GM18868 (cell line): ENCODE results near the gene IKZF1.
"Not testable (repeated sequence)": the region's sequence is repeated elsewhere in the genome, so short reads cannot be mapped to it uniquely, and the experiment has no call there.

Experiments used
- ATAC-seq: cut with Tn5 transposase; IDR thresholded peaks from one replicate; pipeline ENCODE4 v1.9.1; 2021; ENCODE audit warnings: mild to moderate bottlenecking, moderate library complexity; ENCODE audit not compliant: unreplicated experiment

IKZF1 gene

DNA sequence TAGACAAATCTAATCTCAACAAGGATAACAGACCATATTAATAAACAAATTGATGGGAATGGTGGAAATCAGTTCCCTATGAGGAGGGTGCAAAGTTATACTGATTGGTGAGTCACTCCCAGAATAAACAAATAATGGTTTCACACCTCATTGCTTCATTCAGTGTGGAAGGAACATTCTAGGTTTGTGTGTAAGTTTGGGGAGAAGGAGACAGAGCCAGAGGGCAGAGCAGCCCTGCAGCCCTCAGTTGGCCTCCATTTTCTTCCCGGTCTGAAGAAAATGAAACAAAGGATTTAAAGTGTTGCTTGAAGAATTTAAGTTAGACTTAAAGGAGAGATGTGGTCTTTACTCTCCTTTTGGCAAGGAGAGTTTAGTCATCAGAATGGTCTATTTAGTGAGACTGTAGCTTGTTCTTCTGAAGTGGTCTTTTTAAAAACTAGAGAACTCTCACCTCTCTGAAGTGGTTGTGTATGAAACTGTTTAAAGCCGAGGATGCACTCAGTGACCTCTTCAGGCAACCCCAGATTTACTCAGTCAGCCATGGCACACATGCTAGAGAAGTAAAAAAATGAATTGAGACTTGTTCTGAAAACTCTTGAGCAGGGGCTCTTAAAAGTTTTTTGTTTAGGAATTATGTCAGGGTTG is 27.2 kb downstream of the IKZF1 start:
- ATAC-seq: peak; percentile 60

DNA sequence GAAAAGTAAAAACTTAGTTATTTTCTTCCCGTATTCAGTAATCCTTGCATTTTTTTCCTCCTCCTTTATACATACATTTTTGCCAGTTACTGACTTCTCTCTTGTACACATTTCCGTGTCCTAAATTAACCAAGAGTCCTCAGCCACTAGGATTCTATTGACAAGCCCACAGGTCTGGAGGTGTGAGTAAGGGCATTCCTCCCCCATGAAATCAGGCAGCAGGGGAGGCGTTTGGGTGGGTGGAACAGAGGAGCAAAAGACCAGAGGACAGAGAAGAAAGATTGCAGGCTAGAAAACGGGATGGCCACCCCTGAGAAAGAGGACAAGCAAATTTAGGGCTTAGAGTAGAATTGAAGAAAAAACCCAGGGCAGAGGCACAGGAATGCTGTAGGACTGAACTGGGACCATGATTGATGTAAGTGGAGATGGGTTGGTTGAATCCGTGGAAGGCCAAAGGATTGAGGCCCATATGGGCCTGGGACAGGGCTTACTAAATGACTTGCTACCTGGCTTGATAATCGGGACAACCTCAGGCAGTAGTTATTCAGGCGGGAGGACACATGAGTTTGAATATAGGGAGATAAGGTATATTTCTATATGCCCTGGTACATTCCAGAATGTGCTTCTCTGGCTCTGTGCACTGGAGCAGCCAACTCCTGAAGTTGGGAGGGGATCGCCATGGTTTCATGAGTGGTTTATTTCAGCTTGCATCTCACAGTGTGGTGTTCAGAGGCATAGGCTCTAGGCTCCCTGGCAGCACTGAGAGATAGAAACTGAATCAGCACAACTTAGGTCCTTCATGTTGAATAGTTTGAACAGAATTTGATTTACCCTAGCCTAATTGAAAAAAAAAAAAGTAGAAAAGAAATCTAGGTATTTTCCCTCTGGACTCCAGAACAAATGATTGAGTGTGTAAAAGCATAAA is 28.0 kb downstream of the IKZF1 start:
- no peak for ATAC-seq

DNA sequence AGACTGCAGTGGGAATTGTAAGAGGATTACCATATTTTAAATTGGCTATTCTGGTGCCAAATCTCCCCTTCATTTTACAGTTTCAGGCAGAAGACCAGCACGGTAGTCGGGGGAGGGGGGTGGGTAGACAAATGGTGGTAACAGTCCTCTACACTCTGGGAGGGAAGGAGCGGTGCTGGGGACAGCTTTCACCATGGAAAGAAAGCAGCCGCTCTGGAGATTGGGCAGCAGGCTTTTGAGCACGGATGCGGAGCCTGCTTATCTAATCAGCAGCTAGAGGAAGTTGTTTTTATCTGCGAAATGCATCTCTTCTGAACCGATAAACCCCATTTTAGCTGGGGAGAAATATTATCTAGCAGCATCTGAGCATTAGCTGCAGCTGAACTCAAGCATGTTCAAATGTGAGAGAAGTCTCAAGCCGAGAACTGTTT is 28.7 kb downstream of the IKZF1 start:
- no peak for ATAC-seq

DNA sequence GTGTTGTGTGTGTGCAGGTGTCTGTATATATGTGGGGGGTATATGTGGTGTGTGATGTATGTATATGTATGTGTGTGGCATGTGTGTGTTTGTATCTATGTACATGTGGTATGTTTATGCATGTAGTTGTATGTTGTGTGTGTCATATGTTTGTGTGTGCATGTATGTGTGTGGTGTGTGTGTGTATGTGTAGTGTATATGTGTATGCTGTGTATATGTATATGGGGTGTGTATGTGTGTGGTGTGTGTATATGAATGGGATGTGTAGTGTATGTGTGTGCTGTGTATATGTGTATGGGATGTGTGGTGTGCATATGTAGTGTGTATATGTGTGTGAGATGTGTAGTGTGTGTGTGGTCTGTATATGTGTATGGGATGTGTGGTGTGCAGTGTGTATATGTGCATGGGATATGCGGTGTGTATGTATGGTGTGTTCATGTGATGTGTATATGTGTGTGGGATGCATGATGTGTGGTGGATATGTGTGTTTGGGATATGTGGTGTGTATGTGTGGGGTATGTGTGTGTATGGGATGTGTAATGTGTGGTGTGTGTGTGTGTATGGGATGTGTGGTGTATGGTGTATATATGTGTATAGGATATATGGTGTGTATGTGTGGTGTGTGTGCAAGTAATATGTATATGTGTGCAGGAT is 30.0 kb downstream of the IKZF1 start:
- no peak for ATAC-seq

DNA sequence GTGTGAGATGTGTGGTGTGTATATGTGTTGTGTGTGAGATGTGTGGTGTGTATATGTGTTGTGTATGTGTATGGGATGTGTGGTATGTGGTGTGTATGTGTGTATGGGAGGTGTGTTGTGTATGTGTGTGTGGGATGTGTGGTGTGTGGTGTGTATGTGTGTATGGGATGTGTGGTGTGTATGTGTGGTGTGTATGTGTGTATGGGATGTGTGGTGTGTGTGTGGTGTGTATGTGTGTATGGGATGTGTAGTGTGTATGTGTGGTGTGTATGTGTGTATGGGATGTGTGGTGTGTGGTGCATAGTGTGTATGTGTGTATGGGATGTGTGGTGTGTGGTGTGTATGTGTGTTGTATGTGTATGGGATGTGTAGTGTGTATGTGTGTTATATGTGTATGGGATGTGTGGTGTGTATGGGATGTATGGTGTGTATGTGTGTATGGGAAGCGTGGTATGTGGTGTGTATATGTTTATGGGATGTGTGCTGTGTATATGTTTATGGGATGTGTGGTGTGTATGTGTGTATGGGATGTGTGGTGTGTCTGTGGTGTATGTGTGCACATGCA is 30.8 kb downstream of the IKZF1 start:
- ATAC-seq: no peak

DNA sequence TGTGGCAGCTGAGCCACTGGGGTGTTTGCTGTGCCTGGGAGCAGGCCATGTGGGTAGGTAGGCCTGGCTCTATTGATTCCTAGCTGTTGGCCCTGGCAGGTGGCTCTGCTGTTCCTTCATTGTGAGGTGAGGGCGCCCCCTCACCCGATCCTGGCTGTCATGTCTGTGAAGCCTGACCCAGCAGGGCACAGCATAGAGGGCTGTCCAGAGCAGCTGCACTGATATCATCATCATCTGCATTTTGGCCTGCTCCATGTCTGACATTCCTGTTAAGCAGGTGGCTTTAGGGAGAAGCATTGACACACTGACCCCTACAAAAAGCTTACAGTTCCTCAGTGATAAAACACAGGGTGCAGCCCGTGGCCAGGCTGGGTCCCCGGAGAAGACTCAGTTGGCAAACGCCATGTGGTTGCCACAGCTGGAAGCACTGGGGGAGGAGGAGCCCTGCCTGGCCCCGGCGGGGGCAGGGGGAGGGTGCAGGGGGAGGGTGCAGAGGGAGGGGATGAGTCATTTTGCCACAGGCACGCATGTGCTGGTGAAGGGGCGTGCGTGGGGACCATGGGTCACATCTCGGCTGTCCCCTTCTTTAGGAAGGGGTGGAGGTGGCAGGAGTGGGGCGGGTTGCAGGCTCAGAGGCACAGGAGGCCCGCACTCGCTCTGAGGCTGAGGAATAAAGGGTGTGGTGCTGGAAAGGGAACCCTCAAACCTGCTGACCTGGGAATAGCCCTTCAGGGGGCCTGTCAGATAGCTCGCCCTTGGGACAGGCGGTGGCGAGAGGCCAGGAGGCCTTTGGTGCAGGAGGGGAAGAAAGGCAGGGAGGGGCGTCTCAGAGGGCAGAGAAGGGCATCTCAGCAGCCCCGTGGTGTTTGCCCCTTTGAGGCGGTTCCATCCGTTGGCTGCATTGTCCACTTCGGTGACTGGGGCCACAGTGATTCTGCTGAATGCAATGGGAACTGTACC is 31.6 kb downstream of the IKZF1 start:
- peak; percentile 37 for ATAC-seq

DNA sequence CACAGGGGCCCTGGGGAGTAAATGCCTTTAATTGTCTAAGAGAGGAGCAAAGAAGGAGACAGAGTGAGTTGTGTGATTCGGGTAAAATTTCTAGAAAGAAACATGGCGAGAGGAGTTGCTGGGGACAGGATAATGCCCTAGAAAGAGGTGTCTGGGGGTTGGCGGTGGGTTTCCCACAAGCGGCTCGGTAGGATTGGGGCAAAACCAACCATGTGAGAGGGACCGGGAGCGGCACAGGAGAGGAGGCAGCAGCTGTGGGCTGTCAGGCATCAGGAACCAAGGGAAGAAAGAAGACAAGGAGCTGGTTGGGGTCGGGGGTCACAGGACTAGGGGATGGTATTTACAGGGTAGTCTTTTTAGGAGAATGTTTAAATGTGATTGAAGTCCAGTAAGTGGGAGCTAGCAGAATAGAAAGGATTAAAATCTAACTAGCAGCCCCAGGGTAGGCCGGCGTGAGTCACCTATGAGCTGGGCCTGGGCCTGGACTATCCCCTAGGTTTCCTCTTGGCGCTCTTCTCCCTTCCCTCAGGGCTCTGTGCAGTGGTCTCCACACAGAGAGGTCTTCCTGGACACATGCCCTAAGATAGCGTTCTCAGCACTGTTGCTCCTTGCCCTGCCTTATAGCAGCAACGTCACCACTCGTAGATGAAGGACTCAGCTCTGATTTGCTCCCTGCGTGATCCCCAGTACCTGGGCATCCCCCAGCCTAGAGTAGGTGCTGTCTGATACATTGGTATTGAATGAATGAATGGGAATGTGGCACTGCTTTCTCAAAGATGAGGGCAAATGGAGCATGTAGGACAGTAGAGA is 32.6 kb downstream of the IKZF1 start:
- no peak for ATAC-seq

DNA sequence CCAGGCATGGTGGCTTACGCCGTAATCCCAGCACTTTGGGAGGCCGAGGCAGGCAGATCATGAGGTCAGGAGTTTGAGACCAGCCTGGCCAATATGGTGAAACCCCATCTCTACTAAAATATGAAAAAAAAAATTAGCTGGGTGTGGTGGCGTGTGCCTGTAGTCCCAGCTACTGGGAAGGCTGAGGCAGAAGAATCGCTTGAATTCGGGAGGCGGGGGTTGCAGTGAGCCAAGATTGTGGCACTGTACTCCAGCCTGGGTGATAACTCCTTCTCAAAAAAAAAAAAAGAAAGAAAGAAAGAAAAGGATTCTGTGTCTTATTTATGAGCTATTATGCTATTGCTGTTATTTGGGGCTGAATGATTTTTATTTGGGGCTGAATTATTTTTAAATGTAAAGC is 35.0 kb downstream of the IKZF1 start:
- ATAC-seq: not testable (repeated sequence)

DNA sequence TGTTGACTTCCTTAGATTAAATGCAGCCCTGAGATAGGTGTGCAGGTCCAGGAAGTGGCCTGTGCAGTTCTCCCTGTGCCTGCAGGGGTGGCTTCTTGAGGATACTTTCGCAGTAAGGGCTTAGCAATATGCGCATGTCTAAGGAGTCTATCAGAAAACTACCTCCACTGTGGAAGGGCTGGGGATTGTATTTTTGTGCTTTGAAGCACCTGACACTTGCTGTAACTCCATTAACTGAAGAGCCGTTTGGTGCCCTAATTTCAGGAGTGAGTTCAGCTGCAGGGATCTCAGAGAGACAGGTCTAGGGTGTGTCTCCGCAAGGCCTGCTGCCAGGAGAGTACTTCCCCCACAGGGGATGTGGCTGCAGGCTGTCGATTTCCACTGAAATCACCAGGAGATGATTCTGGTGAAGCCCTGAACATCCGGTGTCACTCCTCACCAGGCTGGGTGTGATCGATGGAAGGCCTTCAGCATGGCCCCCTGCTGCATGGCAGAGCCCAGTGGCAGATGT is 35.5 kb downstream of the IKZF1 start:
- ATAC-seq: peak; percentile 25

DNA sequence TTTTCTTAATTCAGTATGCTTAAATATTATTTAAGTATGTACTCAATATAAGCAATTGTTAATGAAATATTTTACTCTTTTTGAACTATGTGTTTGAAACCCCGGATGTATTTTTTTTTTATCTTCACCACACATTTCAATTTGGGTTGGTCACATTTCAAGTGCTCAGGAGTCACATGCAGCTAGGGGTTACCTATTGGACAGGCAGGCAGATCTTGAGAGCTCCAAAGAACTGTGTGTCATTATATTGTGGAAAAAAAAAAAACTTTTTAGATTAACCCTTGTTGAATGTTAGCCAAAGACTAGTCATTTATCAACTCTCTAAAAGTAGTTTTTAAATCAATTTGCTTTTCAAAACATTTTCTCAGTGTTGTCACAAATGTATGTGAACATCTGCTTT is 37.2 kb downstream of the IKZF1 start:
- no peak for ATAC-seq

DNA sequence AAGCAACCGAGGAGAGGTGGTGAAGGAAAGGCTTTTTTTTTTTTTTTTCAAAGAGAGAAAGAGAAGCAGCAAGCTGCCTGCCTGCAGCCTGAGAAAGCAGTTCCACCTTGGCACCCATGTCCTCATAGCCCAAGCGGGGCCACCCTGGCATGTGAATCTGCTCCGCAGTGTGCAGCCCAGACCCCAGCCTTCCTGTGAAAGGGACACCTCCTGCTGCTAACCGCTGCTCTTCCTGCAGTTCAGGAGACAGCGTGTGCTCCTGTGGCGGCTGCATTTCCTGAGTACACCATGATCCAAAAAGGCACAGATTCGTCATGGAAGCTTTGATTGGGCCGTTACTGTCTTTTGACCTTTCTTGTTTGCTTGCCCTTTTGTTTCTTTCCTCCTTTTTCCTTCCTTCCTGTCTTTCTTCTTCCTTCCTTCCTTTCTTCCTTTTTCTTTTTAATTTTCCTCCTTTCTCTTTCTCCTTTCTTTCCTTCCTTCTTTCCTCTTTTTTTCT is 38.1 kb downstream of the IKZF1 start:
- no peak for ATAC-seq

DNA sequence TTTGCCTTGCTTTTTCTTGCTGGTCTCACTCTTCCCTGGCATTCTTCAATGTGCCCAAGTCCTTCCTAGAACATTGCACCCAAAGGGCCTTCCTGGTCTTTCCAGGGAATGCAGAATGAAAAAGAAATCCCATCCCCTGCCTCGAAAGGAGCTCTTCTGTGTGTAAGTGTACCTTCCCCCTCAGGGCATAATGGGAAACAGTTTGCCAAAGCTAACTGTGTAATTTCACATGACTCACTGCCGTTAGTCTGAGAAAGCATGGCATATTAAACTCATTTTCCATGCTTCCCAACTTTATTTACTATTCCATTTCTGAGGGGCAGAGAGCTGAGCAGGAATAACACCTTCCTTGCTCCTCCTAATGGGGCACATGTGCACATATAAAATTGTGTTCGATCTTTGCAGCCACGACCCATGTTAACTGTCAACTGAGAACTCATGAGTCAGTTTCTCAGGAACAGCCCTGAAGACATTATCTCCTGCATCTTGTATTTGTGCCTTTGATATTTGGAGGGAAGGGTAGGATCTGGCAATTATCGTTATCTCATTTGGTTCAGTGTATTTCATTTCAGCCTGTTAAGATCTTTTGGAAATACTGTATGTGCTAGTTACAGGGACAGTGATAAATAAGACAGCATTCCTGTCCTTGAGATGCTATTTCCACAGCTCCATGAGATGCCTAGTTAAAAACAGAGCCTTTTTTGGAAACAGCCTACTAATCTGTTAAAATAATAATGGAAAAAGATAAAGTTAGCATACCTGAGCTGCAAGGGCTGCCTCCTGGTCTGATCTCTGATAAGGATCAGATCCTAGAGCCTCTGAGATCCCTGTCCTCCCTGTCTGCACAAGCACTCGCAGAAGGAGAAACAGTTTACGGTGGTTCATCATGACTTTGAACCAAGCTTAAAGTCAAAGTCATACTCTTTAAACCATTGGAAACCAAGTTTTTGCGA is 42.3 kb downstream of the IKZF1 start:
- ATAC-seq: no peak

DNA sequence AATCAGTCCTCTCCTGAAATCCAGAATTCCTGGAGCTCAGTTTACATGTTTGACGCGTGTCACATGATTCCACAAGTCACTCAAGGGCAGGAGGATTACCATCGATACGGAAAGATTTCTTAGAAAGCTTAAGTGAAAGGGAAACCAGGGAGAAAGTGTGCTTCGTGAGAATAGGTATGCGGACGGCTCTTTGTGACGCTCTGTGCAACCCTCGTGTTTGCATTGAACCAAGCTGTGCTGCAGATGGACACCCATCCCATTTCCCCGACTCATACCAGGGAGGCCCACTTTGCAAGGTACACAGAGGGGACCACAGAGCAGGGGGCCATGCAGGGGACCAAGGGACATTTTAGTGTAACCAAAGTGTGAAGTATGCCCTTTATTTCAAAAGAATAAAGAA is 43.2 kb downstream of the IKZF1 start:
- ATAC-seq: no peak

DNA sequence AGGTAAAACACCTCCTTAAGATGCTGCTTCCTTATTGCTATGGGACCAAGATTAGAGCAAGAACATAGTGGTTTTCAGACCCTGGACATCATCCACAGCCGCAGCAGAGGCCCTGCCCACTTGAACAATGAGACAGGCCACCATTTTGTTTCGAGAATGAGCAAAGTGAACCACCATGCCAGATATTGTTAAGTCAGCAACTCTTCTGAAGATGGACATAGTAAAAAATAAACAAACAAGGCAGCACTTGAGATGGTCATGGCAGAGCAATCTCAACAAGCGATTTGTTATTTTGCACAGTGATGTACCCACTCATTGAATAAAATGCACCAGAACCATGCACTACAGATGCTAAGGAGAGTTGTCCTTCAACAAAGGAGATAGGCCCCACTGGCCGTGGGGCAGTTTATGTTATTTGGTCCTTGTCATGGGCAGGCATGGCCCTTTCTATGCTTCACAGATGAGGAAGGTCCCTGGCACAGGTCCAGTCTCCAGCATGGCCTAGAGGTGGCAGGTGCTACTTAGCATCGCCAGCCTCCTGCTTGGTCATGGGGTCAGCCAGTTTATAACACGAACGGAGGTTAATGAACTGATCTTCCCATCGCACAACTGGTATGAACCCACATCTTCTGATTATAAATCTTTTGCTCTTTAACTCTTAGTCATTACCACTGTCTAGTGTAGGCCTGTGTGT is 44.1 kb downstream of the IKZF1 start:
- no peak for ATAC-seq

DNA sequence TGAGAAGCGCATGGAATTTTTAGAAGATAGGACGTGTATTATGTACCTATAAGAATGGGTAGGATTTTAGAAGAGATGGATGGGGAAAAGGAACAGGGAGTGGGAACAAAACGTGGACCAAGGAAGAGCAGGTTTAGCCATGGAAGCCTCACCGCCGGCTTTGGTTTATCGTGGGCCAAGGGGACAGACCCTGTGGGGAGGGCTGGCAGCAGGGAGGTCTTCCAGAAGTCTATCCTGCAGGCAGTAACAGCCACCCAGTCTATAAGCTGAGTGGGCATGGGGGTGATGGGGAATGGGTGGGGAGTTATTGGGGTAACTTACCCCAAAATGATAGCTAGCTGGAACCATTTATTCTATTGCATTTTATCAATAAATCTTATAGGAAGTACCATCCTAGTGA is 44.9 kb downstream of the IKZF1 start:
- ATAC-seq: no peak

DNA sequence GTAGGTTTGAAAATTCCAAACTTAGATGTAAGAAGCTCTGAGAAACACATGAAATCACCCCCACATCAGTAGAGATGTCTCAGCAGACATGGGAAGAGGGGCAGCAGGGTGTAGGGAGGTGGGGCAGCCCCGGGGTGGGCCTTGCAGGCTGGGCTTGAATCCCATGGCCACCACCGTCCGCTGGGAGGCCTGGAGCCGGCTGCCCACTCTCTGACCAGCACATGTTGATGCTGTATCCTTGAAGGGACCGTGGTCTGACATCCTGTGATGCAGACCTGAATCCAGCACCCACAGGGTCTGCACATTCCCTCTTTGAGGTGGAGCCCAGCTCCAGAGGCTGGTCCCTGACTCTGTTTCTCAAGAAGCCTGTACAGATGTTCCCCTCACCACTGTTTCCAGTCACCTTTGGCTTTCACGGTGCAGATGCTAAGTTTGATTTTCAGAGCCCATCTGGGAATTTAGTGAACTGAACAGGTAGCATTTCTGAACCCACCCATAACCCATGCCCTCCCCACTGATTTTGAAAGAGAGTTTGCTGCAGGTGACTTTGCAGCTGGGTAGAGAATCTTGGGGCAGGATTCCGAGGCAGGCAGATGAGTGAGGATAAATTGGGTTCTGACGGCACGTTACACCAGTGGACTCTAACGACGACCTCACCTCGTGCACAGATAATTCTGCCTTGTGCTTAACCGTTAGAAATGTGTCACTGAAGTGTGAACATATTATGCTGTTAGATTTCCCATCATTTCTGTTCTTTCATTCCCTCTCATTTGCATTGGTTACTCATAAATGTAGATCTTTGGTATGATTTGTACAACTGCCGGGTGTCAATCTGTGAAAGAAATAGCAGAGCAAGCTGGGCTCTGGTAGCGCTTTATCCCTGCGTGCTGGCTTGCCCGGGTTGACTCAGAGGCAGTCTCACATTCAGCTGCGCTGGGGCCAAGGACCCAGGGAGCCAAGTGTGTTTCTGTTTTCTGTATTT is 45.7 kb downstream of the IKZF1 start:
- ATAC-seq: peak; percentile 85
